NCI-H187 (cell line): Measurements from ENCODE around the gene CPT1A.

ENCODE experiments used
- DNase-seq, 2 experiments: peaks; one replicate each; lab custom pipeline; 2025; lab: John Stamatoyannopoulos, UW

The CPT1A gene

GRCh38 chr11:68796801-68797200, 44.9 kb downstream of the CPT1A start:
- no peak for DNase-seq

DNA sequence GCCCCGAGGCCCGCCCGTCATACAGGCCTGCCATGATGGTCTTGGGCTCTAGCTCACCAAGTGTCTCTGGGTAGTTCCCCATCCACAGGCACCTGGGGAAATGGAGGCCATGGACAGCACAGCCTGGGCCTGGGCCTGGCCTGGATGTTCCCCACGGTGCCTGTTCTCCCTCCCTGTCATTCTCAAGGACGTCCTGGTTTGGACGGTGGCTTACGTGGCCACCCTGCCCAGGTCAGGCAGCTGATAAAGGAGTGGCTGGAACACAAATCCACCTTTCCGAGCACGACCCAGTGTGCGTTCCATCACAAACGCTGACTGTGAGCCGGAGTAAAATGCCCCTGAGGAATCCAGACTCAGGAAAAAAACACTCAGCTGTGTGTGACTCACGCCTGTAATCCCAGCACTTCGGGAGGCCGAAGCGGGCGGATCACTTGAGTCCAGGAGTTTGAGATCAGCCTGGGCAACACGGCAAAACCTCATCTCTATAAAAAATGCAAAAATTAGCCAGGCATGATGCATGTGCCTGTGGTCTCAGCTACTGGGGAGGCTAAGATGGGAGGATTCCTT, 49.2 kb downstream of the CPT1A start:
- DNase-seq, result no peak

GRCh38 chr11:68784653-68785052, 57.1 kb downstream of the CPT1A start:
- no peak for DNase-seq

- no peak for DNase-seq
These were observed 58.4 kb downstream of the CPT1A start for GRCh38 chr11:68783216-68783821.

DNA sequence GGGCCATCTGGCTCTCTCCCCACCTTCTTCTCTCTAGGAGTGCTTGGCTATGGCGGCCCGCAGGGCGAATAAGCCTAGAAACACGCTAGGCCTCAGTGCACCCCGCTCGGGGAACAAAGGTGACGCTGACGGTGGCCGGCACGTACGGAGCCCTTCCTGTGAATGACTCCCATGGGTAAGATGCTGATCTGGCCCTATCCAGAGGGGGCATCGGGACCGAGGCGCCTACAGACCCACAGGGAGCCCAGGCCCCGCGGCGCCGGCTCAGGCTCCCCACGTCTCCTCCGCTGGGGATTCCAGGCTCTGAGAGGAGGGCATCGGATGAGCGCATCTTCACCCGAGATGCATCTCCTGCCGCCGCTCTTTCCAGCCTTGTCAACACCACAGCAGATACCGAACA, 59.0 kb downstream of the CPT1A start:
- DNase-seq, result no peak

- DNase-seq, result no peak
These were observed 60.9 kb downstream of the CPT1A start for GRCh38 chr11:68780829-68781228.

DNA sequence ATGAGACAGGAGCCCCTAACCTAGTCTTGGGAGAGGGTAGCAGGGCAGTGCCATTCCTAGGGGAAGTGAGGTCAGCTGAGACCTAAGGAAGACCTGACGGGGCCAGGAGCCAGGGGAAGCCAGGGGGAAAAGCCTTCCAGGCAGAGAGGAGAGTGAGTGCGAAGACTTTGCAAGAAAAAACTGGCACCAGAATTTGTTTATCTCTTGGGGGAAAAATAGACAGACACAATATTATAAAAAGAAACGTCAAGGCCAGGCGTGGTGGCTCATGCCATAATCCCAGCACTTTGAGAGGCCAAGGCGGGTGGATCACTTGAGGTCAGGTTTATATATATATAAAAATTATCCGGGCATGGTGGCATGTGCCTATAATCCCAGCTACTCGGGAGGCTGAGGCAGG, 63.5 kb downstream of the CPT1A start:
- no peak for DNase-seq

- no peak for DNase-seq
These were observed 65.1 kb downstream of the CPT1A start for GRCh38 chr11:68776442-68777235.

- DNase-seq, result no peak
These were observed 65.7 kb downstream of the CPT1A start for GRCh38 chr11:68775951-68776388.

GRCh38 chr11:68774194-68774585, 67.5 kb downstream of the CPT1A start:
- DNase-seq, result no peak

DNA sequence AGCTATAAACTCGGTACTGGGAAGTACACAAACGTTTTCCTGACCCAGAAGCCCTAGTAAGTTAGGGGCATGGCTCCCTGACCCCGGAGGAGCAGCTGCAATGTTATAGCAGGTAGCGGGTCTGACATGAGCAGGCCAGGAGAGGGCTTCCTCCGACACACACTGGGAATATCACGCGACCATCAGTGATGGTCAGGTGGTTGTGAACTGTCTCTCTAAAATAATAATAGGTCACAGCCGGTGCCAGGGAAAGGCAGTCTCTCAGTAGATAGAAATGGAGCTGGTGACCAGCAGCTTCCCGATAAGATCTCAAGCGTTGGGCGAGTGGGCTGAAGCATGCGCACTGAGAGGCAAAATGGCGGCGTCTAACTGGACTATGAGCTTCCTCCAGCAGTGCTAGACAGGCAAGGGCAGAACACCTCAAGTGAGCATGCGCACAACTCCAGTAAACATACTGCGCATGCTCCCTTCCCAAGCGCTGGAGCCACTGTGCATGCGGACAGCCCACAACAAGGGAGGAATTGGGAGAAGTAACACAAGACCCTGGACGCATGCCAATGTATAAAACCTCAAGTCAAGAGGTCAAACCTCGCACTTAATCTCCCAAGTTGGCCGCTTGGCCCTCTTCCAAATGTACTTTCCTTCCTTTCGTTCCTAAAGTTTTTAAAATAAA, 68.1 kb downstream of the CPT1A start:
- DNase-seq, result no peak

DNA sequence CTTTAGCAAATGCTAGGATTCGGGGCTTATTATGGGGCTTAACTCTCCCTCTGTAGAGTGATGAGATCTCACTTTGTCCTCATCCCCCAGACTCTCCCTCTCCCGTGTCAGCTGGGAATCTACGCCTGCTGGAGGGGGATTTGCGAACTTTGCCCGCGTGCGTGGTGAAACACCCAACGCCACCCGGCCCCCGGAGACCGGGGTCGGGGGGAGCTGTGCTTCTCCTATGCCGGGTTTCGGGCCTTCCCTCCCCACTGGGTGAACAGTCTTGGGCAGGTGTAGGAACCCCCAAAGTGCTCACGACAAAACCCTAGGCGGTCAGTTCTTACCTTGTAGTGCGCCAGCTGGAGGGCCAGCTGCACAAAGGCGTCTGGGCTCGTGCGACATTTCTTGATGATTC, 68.8 kb downstream of the CPT1A start:
- no peak for DNase-seq

GRCh38 chr11:68770781-68771180, 70.9 kb downstream of the CPT1A start:
- no peak for DNase-seq

DNA sequence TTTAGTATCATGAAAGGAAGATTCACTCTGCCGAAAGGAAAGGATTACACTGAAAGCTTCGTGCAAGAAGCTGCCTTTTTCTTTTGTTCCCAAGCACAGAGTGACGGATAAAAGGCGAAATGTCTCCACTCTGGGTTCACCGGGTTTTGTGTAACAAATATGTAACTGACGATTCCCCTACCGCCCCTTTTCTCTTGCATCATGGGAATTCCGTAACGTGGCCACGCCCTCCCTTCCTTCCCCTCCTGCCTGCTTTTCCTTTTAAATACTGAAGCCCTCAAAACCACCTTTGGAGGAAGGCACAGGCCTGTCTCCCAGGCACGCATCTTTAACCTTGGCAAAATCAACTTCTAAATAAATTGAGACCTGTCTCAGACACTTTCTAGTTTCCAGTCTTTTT, 74.0 kb downstream of the CPT1A start:
- no peak for DNase-seq

- DNase-seq, result no peak
These were observed 74.9 kb downstream of the CPT1A start for GRCh38 chr11:68766786-68767185.

- DNase-seq, result no peak
These were observed 77.0 kb downstream of the CPT1A start for GRCh38 chr11:68764746-68765145.

DNA sequence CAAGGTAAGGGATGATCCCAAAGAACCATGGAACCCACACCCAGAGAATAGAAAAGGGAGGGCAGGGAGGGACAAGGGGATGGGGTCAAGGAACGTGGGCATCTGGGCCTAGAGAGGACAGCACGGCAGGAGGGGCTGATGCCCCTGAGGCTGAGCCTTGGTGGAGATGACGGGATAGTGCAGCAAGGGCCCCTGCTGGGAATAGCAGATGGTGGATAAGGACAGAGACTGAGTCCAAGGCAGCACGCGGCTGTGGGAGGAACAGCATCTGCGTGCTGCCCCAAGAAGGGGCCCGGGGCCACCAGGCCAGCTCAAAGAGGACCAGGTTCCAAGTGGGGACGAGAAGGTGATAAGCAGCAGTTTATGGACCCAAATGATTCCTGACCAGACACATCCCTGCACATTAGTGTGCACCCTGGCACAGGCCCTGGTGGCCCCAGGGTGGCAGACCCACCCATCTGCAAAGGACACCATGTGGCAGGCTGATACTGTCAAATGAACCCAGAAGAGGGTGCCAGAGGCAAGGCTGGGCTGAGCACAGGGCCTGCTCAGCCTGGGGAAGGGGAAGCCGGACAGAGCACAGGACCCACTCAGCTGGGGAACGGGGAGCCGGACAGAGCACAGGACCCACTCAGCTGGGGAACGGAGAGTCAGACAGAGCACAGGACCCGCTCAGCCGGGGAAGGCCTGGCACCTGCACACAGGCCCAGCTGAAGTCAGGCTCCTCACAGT, 77.6 kb downstream of the CPT1A start:
- DNase-seq, result no peak

GRCh38 chr11:68763181-68763721, 78.5 kb downstream of the CPT1A start:
- DNase-seq, result no peak

GRCh38 chr11:68762481-68762880, 79.2 kb downstream of the CPT1A start:
- DNase-seq, result no peak

DNA sequence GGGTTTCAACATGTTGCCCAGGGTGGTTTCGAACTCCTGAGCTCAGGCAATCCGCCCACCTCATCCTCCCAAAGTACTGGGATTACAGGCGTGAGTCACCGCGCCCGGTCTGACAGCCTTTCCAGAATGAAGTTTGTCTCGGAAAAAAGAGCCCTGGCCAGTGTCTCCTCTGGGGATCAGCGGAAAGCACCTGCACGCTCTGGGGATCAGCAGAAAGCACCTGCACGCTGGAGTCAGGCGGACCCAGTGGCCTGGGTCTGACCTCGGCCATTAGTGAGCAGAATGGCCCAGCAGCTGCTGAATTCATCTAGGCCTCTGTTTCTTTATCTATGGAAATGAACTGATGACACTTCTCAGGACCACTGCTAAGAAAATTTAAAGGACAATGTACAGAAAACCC, 79.9 kb downstream of the CPT1A start:
- DNase-seq, result no peak

GRCh38 chr11:68759991-68760390, 81.7 kb downstream of the CPT1A start:
- no peak for DNase-seq

DNA sequence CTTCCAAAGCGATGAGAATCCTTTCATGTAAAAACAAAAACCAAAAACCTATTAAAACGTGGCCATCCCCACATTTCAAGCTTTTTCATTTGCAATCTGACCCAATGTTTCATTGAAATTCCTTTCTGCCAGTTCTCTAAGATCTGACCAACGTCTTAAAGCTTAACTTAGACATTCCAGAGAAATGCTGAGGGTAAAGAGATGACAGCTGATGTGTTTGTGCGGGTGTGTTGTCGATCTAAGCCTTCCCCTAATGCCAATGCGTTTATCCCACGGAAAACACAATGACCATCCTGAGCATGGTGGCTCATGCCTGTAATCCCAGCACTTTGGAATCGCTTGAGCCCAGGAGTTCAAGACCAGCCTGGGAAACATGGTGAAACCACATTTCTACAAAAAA, 84.0 kb downstream of the CPT1A start:
- no peak for DNase-seq
